Measurements from ENCODE around the gene PTCD1. TPM values are rescaled to one million over a fixed set of nuclear protein-coding genes. Genes with fewer than 3 reads are reported as not detected.

The PTCD1 gene
- total and polyA plus RNA-seq, 2 experiments from 2014 or later: 12.2 to 13.4 TPM

GRCh38 chr7:99394188-99394502 lies 44.5 kb downstream of the PTCD1 start (continued):
- no peak for TF ChIP-seq REST (IDR thresholded peaks at IDR 0.05; ENCODE audit: unreplicated experiment)
- TF ChIP-seq CREB1 (CRISPR knock-in tag; IDR thresholded peaks at IDR 0.05; ENCODE audit: low read depth): no peak
- TF ChIP-seq EZH2phosphoT487 (IDR thresholded peaks at IDR 0.05; ENCODE audit: unreplicated experiment): no peak
- TF ChIP-seq CTCF (conservative IDR thresholded peaks at IDR 0.05; ENCODE audit: low read depth in 2 of 2): no peak
- no peak for TF ChIP-seq ETS1 (IDR thresholded peaks at IDR 0.05)

GRCh38 chr7:99393355-99394187 lies 45.0 kb downstream of the PTCD1 start:
- Histone ChIP-seq H2AFZ (0 out of 2 replicates have a peak overlapping the region, but pooled peaks have one; percentile 75), H3K4me3 (peak overlapping the region; percentile 65), H3K4me1 (ENCODE audit: insufficient read depth) (peaks cover 5% of the 10 kb centered on the region; the same call in 1 of the 2 replicates), H3K27me3 (ENCODE audit: insufficient read depth) (no peaks in the 10 kb centered on the region), H3K79me2 (replicated peaks; ENCODE audit: insufficient read depth) (no peaks in the 10 kb centered on the region), H3K9me2 (ENCODE audit: insufficient read depth) (no peaks in the 10 kb centered on the region), H3K36me3 (ENCODE audit: insufficient read depth) (peaks cover 8% of the 10 kb centered on the region; the same call in 1 of the 2 replicates), H3K27ac (ENCODE audit: low read depth) (peak overlapping the region; percentile 90), H3F3A (replicated peaks; ENCODE audit: low read depth) (peaks cover 35% of the 10 kb centered on the region), H4K20me1 (replicated peaks; ENCODE audit: insufficient read depth) (peaks cover 23% of the 10 kb centered on the region), H3K4me2 (peak overlapping the region; percentile 85)
- Mint-ChIP-seq H3K27me3 (ENCODE audit: insufficient read depth, low read depth, poor library complexity) (peaks cover 29% of the 10 kb centered on the region), H3K4me3 (peak overlapping the region; percentile 91), H3K27ac (peak overlapping the region; percentile 97), H3K9me3 (no peaks in the 10 kb centered on the region), H3K4me1 (peaks cover 16% of the 10 kb centered on the region), H3K36me3 (ENCODE audit: low read depth) (peaks cover 46% of the 10 kb centered on the region)
- ATAC-seq: peak; percentile 80
- TF ChIP-seq POLR2AphosphoS5 (IDR thresholded peaks at IDR 0.05; ENCODE audit: low read depth) (peak; percentile 41; the same call in 1 of the 2 replicates), EZH2 (IDR thresholded peaks at IDR 0.05; ENCODE audit: low read depth, unreplicated experiment) (no peak)
- DNase-seq (ENCODE audit: low spot score): peak; percentile 94

Measured in GM23338 (cell line).